GM18517 (cell line): ENCODE results near the gene ARFGEF3.

ENCODE experiments used
- ATAC-seq: cut with Tn5 transposase; IDR thresholded peaks from one replicate; pipeline ENCODE4 v1.9.1; 2021; ENCODE audit warnings: mild to moderate bottlenecking, moderate library complexity; ENCODE audit not compliant: unreplicated experiment

Gene ARFGEF3

GRCh38 chr6:138161088-138161337, 726 bp upstream of the ARFGEF3 start:
- ATAC-seq, result no peak

GRCh38 chr6:138162111-138162954, 594 bp downstream of the ARFGEF3 start:
- ATAC-seq, result no peak

- ATAC-seq, result no peak
Observed at GRCh38 chr6:138162955-138163575, 1.3 kb downstream of the ARFGEF3 start.

GRCh38 chr6:138175596-138175995, 13.9 kb downstream of the ARFGEF3 start:
- ATAC-seq, result no peak

DNA sequence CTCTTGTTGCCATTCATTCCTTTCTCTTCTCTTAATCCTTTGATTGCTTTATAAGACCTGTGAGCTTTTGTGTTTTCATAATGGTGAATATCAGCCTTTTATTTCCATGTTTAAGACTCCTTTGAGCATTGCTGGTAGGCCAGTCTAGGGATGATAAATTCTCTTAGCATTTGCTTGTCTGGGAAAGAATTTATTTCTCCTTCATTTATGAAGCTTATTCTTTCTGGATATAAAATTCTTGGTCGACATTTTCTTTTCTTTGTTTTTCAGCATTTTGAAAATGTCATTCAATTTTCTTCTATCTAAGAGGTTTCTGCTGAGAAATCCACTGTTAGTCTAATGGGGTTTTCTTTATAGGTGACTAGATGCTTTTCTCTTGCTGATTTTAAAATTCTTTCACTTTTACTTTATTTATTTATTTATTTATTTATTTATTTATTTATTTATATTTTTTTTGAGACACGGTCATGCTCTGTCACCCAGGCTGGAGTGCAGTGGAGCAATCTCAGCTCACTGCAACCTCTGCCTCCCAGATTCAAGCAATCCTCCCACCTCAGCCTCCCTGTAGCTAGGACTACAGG, 15.0 kb downstream of the ARFGEF3 start:
- no peak for ATAC-seq

DNA sequence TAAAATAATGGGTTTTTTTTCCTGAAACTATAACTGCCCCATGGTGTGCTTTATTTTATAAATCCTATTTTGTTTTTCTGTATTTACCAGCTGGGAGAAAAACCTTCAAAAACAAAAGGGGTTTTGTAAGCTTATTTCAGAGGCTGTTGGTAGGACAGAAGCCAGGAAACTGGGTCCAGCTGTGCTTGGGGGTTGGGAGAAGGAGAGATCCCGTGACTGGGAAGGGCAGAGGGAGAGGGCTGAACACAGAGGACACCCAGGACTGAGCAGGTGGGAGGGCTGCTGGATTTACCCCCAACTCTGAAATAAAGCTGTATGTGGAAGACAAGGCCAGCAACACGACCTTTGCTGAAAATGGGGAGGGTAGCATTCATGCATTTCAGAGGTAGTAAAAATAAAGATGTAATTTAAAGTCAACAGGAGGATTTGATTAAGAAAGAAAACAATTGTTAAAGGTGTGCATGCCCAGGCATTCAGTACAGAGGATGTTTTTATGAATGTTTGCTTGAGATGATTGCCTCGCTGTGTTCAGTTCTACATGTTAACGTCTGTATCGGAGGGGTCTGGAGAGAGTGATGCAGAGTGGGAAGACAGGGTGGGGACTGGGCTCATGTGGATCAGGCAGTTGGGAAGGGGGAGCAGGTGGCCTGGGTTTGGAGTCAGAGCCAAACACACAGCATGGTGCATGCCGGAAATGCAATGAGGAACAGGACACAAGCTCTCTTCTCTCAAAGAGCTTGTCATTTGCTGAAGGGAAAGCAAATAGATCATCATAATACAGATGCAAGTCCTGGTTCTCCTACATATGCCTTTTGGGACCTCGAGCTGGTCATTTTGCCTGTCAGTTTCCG, 21.4 kb downstream of the ARFGEF3 start:
- no peak for ATAC-seq

- no peak for ATAC-seq
Observed at GRCh38 chr6:138183790-138184134, 22.0 kb downstream of the ARFGEF3 start.

- ATAC-seq, result no peak
Observed at GRCh38 chr6:138184230-138184629, 22.5 kb downstream of the ARFGEF3 start.

- ATAC-seq, result no peak
Observed at GRCh38 chr6:138187156-138187555, 25.4 kb downstream of the ARFGEF3 start.

GRCh38 chr6:138188278-138188941, 26.7 kb downstream of the ARFGEF3 start:
- no peak for ATAC-seq

GRCh38 chr6:138194287-138194686, 32.5 kb downstream of the ARFGEF3 start:
- no peak for ATAC-seq

GRCh38 chr6:138196122-138196738, 34.5 kb downstream of the ARFGEF3 start:
- no peak for ATAC-seq

GRCh38 chr6:138197570-138197969, 35.8 kb downstream of the ARFGEF3 start:
- no peak for ATAC-seq

DNA sequence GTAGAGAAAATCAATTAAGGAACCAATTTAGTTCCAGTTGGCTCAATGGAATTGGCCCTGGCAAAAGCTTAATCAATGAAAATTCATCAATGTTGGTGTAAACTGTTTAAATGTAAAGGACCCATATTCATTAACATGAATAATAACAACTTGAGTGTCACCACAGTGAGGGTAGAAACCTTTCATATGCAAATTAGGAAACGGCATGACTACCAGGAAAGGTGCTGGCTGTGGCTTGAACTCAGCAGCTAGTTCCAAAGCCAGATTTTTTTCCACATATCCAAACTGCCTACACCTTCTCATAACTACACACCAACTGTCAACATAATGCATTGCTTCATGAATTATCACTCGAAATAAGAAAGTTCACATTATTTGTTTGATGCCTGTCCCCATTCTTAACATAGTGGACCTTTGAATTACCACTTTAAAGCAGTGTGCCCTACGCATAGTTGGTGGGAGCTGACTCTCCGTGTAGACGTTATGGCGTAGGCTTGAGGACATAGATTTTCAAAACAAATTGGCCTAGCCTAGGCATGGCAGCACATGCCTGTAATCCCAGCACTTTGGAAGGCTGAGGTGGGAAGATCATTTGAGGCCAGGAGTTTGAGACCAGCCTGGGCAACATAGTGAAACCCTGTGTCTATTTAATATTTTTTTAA, 36.8 kb downstream of the ARFGEF3 start:
- ATAC-seq, result no peak

- no peak for ATAC-seq
Observed at GRCh38 chr6:138201836-138202235, 40.1 kb downstream of the ARFGEF3 start.

DNA sequence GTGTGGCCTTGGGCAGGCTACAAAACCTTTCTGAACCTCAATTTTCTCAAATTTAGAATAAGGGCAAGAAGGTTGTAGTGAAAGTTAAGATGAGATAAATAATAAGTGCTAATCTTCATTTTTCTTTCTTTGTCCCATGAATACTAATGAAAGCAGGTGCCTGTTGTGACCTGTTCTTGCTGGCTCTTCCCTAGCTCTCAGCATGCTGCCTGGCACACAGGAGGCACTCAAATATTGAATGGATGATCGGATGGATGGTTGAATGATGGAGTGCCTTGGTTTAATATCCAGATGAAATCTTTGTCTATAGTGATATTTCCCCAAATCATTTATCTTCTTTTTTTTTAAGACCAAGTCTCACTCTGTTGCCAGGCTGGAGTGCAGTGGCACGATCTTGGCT, 41.6 kb downstream of the ARFGEF3 start:
- no peak for ATAC-seq

GRCh38 chr6:138204303-138204702, 42.6 kb downstream of the ARFGEF3 start:
- ATAC-seq, result no peak

GRCh38 chr6:138204792-138205384, 43.1 kb downstream of the ARFGEF3 start:
- ATAC-seq, result no peak

GRCh38 chr6:138205437-138206094, 43.8 kb downstream of the ARFGEF3 start:
- no peak for ATAC-seq
